AG09319 (cell line): ENCODE measurements around the gene POP4.
A peak's percentile ranks its signal among the peaks of the same experiment; 100 is the strongest.

Source experiments
- DNase-seq: peaks from one replicate; pipeline ENCODE4 v3.0.0-alpha.2; 2010; ENCODE audit warnings: low read depth; ENCODE audit errors: extremely low read depth
- CTCF ChIP-seq: IDR thresholded peaks from 2 replicates; pipeline ENCODE4 v1.5.1; 2011; ENCODE audit warnings: low read depth, mild to moderate bottlenecking, inconsistent platforms, low read length, moderate library complexity

Gene POP4

GRCh38 chr19:29645911-29646310 is 39.8 kb downstream of the POP4 start:
- no peak for TF ChIP-seq CTCF
- peak; percentile 52 for DNase-seq

GRCh38 chr19:29650772-29651387 is 44.8 kb downstream of the POP4 start:
- no peak for DNase-seq
- no peak for TF ChIP-seq CTCF

GRCh38 chr19:29651622-29652394 is 45.7 kb downstream of the POP4 start:
- TF ChIP-seq CTCF, result no peak
- DNase-seq, result no peak

GRCh38 chr19:29653398-29653797 is 47.3 kb downstream of the POP4 start:
- no peak for TF ChIP-seq CTCF
- no peak for DNase-seq

- no peak for TF ChIP-seq CTCF
- DNase-seq, result no peak
Observed at GRCh38 chr19:29655648-29656335, 49.7 kb downstream of the POP4 start.

- DNase-seq, result no peak
- TF ChIP-seq CTCF, result no peak
Observed at GRCh38 chr19:29658221-29658991, 52.3 kb downstream of the POP4 start.
